Heart right ventricle (tissue), 16 donors: ENCODE measurements around the gene ARL14EPL. TPM values are rescaled to one million over a fixed set of nuclear protein-coding genes. Genes with fewer than 3 reads are reported as not detected.

Source experiments
- ATAC-seq, 8 donors: fragments of 200-7000 bp; cut with Tn5 transposase; one replicate each; pipeline ENCODE4 v1.9.1; 2020; ENCODE audit warnings: mild to moderate bottlenecking in 8 of 8, moderate library complexity in 8 of 8, moderate number of reproducible peaks in 1 of 8
- DNase-seq, 2 donors: peaks; one replicate each; pipeline ENCODE4 v3.0.0-alpha.2; 2020
- H3K27ac ChIP-seq, 10 donors: fragments of 200-600 bp; sonication (generic) in 2 of 10; one replicate each; pipeline versions ENCODE4 v1.5.0 to v1.8.0; 2020 to 2022; ENCODE audit warnings: mild to moderate bottlenecking in 3 of 10
- H3K27me3 ChIP-seq, 7 donors: fragments of 200-600 bp; one replicate each; pipeline ENCODE4 v1.8.0; 2021 to 2022; ENCODE audit warnings: mild to moderate bottlenecking in 2 of 7
- H3K36me3 ChIP-seq, 9 donors: fragments of 200-600 bp; sonication (generic) in 1 of 9; one replicate each; pipeline versions ENCODE4 v1.5.0 to v1.8.0; 2020 to 2022; ENCODE audit warnings: mild to moderate bottlenecking in 2 of 9
- H3K4me1 ChIP-seq, 9 donors: fragments of 200-600 bp; sonication (generic) in 1 of 9; one replicate each; pipeline versions ENCODE4 v1.5.0 to v1.8.0; 2020 to 2022; ENCODE audit warnings: mild to moderate bottlenecking in 4 of 9
- H3K4me3 ChIP-seq, 10 donors: fragments of 200-600 bp; sonication (generic) in 2 of 10; one replicate each; pipeline versions ENCODE4 v1.5.0 to v1.8.0; 2020 to 2022; ENCODE audit warnings: mild to moderate bottlenecking in 7 of 10, moderate library complexity in 2 of 10
- H3K9me3 ChIP-seq, 11 donors: fragments of 200-600 bp in 10 of 11; sonication (generic) in 2 of 11; one replicate each; pipeline versions ENCODE4 v1.5.0 to v1.8.0; 2013 to 2022; ENCODE audit warnings: mild to moderate bottlenecking in 2 of 11, control low read depth in 1 of 11, moderate library complexity in 1 of 11
- CTCF ChIP-seq, 9 donors: fragments of 200-600 bp; sonication (generic) in 2 of 9; IDR thresholded peaks; one replicate each; pipeline versions ENCODE4 v1.5.0 to v1.8.0; 2021 to 2022; ENCODE audit warnings: antibody characterized with exemption in 9 of 9, mild to moderate bottlenecking in 5 of 9, moderate library complexity in 1 of 9
- WGBS, 2 donors: extraction: QIAGEN DNeasy Blood & Tissue Kit; methylation state at CpG; one replicate each; pipeline ENCODE4 v1.1.7; 2013; ENCODE audit warnings: inconsistent platforms in 1 of 2; 5-methylcytosine and 5-hydroxymethylcytosine counted together
- intact Hi-C, 10 donors: fragments of 100-400 bp; cut with DNase I; formaldehyde crosslinking; loops; one replicate each; pipeline versions ENCODE4 v1.11.1 to v1.14.2; 2022
- polyA plus RNA-seq, 2 donors: library from polyadenylated mRNA; stranded (reverse); fragments of 200-250 nt; gene quantifications; one replicate each; pipeline ENCODE4 v1.2.3, GENCODE V29; 2013
- total RNA-seq, 10 donors: library from RNA; stranded (reverse); fragmentation: NEBNext Ultra II Directional in 3 of 10; extraction: Animal tissue kit (Norgen Biotek cat#: 25700) in 3 of 10; gene quantifications; one replicate each; pipeline versions ENCODE4 v1.2.1 to v1.2.4, GENCODE V29; 2021 to 2023
- donor health status: Arrhythmogenic right ventricular cardiomyopathy.
- donor health status: ischemic (EF 13 %, LVEDD 7.1; RV severe dilation, severe dysfunction).
- donor health status: healthy with polysubstance abuse.
- donor health status: DM: no; HTN: yes; CAD: no.
- donor health status: DM: no; HTN: no; CAD: no.
- donor health status: ischemic (EF 25% LVEDD 6.9; RV normal size, moderate dysfunction).
- donor health status: ischemic (EF 25% LVEDD 5.7; RV mildly dilated, moderate dysfunction).
- donor health status: healthy.
- donor health status: DM: yes; HTN: yes; CAD: no.
- donor health status: Ischemic cardiomyopathy.
- donor health status: ischemic (EF 35%, LVEDD 5.7; RV mildly dilated, moderate dysfunction).
- donor health status: nonischemic (EF 11% LVEDD 7.7; RV severe dilation, severe dysfunction).
- donor health status: DM: yes; HTN: yes; CAD: no.
- donor health status: PGD.
- donor health status: ischemic (EF 29% LVEDD 5.4; RV normal size, mild dysfunction).
- donor health status: nonischemic (EF 23%, LVEDD 6.1; RV moderate dilation, normal function).

ARL14EPL gene
- total and polyA plus RNA-seq, 12 donors: not detected

GRCh38 chr5:116009806-116010205 is 22.5 kb upstream of the ARL14EPL start:
- 80 to 88% methylated on average over 3 of the region's 3 CpGs for WGBS, 2 donors

GRCh38 chr5:116011046-116011445 is 21.2 kb upstream of the ARL14EPL start:
- H3K4me3 ChIP-seq: no peak overlapping the region
- intact Hi-C loops: no loop called here
- H3K36me3 ChIP-seq: no peaks in the 10 kb centered on the region
- H3K4me1 ChIP-seq: no peaks in the 10 kb centered on the region
- DNase-seq: no peak
- no peaks in the 10 kb centered on the region for H3K27me3 ChIP-seq
- no peaks in the 10 kb centered on the region for H3K9me3 ChIP-seq
- TF ChIP-seq CTCF (IDR thresholded peaks at IDR 0.05): no peak
- no peak overlapping the region for H3K27ac ChIP-seq
- no peak for ATAC-seq

More at GRCh38 chr5:116009806-116010205, 22.5 kb upstream of the ARL14EPL start:
- TF ChIP-seq CTCF (IDR thresholded peaks at IDR 0.05): no peak
- no peaks in the 10 kb centered on the region for H3K9me3 ChIP-seq
- DNase-seq: no peak
- no peaks in the 10 kb centered on the region for H3K36me3 ChIP-seq
- H3K4me3 ChIP-seq: no peak overlapping the region
- H3K27me3 ChIP-seq: no peaks in the 10 kb centered on the region
- H3K4me1 ChIP-seq: no peaks in the 10 kb centered on the region
- no peak for ATAC-seq
- intact Hi-C loops: no loop called here
- no peak overlapping the region for H3K27ac ChIP-seq

GRCh38 chr5:116013207-116013785 is 19.0 kb upstream of the ARL14EPL start:
- Histone ChIP-seq H3K9me3 (no peaks in the 10 kb centered on the region), H3K36me3 (no peaks in the 10 kb centered on the region), H3K4me3 (no peak overlapping the region), H3K4me1 (no peaks in the 10 kb centered on the region), H3K27ac (no peak overlapping the region), H3K27me3 (no peaks in the 10 kb centered on the region)
- DNase-seq (no peak), ATAC-seq (peak in 3 of 8 donors; percentile 26 to 37 (median 31))
- no peak for TF ChIP-seq CTCF (IDR thresholded peaks at IDR 0.05)
- intact Hi-C loops: no loop called here
- 45% methylated on average over 6 of the region's 6 CpGs for WGBS, 2 donors

- no peak for ATAC-seq
- no peak for TF ChIP-seq CTCF (IDR thresholded peaks at IDR 0.05)
Observed at GRCh38 chr5:116013936-116014335, 18.3 kb upstream of the ARL14EPL start.

More at GRCh38 chr5:116013936-116014335, 18.3 kb upstream of the ARL14EPL start:
- no peak overlapping the region for H3K4me3 ChIP-seq
- no peaks in the 10 kb centered on the region for H3K27me3 ChIP-seq
- H3K27ac ChIP-seq: peak overlapping the region in 1 of 10 donors; percentile 26
- intact Hi-C loops: no loop called here
- no peaks in the 10 kb centered on the region for H3K9me3 ChIP-seq
- H3K4me1 ChIP-seq: no peaks in the 10 kb centered on the region
- no peaks in the 10 kb centered on the region for H3K36me3 ChIP-seq
- DNase-seq: no peak
